HG03135 (cell line): Measurements from ENCODE around the gene HDAC5.
"Not testable (repeated sequence)": the region's sequence is repeated elsewhere in the genome, so short reads cannot be mapped to it uniquely, and the experiment has no call there.

Experiments
- ATAC-seq: cut with Tn5 transposase; IDR thresholded peaks from one replicate; pipeline ENCODE4 v1.9.1; 2021; ENCODE audit warnings: mild to moderate bottlenecking, moderate library complexity; ENCODE audit not compliant: unreplicated experiment

Gene HDAC5

GRCh38 chr17:44071198-44071520, 52.3 kb downstream of the HDAC5 start:
- no peak for ATAC-seq

- ATAC-seq, result peak; percentile 60
Observed at GRCh38 chr17:44070455-44071197, 52.8 kb downstream of the HDAC5 start, which contains the start of gene G6PC3. Gene G6PC3, plus strand, starts transcription at chr17:44070735. Its CDS starts 231 bp downstream, at chr17:44070966.

GRCh38 chr17:44069974-44070454, 53.4 kb downstream of the HDAC5 start:
- ATAC-seq, result no peak

DNA sequence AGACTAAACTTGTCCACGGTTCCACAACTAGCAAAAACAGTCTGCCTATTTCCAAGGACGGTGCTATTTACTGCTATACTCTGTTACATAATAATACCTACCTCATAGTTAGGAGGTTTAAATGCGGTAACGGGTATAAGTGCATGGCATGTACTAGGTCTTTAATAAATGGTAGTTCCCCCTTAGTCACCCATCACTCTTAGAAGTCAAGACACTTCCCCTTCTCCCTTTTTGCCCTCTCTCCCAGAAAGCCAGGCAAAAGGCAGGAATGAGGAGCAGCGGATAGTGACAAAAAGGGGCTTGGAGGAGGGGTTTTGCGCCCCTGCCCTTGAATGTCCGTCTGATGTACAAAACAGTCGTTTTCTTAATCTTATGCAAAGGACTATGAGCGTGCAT, 55.9 kb downstream of the HDAC5 start:
- ATAC-seq, result no peak

- ATAC-seq, result peak; percentile 67
Observed at GRCh38 chr17:44066204-44066930, 57.1 kb downstream of the HDAC5 start, which contains the start of gene LSM12. Gene LSM12, minus strand, starts transcription at chr17:44066671. Its CDS starts 84 bp downstream, at chr17:44066587.

- no peak for ATAC-seq
Observed at GRCh38 chr17:44065668-44066203, 57.7 kb downstream of the HDAC5 start.

DNA sequence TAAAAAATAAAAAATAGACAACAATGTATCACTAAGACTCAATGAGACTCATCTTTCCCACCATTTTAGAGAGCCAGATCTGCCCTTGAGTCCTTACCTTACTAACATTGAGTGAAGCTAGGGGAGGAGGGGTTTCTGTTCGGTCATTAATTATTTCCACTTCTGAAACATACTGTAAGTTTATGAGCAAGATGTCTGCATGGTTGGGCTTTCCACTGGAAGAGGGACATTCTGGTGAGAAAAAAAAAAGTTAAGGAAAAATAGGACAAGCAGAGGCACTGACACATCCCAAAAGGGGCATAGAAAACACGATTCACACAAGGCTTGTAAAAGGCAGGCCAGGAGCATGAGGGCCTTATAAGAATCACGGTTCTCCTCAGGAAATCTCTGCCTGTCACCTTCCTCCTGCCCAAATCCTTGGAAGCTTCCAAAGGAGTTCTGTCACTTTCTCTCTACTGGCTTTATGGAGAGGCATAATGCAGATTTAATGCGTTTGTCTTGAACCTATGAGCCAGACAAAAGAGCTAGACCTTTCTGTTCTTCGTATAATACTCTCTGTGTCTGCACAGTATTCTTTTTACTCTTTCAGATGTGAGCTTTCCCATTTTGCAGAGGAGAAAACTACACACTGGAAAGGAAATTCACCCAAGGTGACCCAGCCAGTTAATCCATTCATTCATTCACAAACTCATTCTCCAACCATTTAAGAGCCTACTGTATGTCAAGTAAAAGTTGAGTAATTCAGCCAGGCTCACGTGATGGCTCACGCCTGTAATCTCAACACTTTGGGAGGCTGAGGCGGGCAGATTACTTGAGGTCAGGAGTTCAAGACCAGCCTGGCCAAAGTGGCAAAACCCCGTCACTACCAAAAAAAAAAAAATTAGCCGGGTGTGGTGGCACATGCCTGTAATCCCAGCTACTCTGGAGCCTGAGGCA, 59.5 kb downstream of the HDAC5 start:
- ATAC-seq, result no peak

DNA sequence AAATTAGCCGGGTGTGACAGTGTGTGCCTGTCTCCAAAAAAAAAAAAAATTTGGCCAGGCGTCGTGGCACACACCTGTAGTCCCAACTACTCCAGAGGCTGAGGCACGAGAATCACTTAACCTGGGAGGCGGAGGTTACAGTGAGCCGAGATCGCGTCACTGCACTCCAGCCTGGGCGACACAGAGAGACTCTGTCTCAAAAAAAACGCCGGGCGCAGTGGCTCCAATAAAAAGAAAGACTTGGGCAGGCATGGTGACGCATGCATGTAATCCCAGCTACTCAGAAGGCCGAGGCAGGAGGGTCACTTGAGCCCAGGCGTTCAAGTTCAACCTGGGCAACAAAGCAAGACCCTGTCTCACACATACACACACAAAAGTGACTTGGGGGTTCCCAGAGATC, 60.6 kb downstream of the HDAC5 start:
- no peak for ATAC-seq

DNA sequence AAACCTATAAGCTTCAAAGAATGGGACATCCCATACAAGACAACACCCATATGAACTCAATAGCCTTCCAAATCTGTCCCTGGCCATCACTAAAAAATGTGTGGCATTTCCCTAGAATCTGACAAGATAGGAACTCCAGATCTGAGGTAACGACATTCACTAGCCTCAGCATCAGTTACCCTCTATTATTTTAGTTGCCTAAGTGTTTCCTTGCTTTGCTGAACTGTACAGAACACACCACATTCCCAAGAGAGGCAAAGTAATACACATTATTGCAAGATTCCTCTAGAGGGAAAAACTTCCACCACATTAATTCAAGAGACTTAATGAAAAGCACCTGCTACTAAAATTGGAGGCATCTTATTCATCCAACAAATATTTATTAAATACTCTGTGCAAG, 62.0 kb downstream of the HDAC5 start:
- no peak for ATAC-seq

GRCh38 chr17:44059101-44059892, 64.1 kb downstream of the HDAC5 start:
- ATAC-seq, result no peak

DNA sequence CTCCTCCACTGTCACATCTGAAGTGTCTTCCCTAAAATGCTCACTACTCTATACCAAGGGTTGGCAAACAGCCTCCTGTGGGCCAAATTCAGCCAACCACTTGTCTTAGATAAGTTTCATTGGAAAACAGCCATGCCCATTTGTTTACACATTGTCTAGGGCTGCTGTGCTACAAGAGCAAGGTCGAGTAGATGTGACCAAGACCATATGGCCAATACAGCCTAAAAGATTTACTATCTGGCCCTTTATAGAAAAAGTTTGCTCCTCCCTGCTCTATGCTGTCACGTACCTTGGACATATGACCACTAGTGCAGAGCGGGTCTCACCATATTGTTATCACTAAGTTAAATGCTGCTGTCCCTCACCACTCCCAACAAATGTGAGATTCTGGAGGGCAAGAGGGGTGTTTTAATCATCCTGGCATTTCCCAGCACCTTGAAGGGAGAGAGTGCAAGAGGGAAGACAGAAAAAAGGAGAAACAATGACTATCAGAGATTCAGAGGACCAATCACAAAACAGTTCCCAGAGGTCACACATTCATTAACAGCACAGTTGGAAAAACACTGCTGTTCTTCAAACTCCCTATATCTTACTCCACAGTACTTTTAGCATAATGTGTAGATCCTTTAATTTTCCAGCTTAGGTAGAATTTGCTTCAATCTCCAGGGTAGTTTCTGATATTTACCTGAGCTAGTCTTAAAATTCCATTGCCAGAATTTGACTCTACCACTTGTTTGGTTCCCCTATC, 70.1 kb downstream of the HDAC5 start:
- ATAC-seq, result no peak

DNA sequence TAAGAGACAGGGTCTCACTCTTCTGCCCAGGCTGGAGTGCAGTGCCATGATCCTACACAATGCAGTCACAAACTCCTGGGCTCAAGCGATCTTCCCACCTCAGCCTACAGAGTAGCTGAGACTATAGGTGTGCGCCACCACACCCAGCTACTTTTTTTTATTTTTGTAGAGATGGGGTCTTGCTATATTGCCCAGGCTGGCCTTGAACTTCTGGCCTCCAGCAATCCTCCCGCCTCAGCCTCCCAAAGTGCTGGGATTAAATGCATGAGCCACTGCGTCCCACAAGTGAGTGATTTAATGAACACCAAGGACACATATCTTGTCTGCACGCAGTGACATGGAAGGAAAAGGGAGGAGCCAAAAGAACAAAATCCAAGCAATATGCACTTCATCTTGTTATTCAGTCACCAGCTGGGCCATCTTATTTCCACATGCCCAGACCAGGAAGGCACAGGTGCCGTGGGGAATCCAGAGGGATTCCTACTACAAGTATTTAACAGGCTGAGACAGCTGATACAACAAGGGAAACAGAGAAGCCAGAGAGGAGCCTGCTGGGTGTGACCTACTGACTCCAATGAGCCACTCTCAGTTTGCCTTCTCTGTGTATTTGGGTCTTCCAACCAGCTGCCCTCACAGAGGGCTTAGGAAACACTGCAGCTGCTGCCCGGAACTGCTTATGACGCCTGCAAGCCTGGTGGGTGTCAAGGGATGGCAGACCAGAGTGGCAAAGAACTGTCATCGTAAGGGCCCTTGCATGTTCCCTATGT, 74.0 kb downstream of the HDAC5 start:
- ATAC-seq, result no peak

DNA sequence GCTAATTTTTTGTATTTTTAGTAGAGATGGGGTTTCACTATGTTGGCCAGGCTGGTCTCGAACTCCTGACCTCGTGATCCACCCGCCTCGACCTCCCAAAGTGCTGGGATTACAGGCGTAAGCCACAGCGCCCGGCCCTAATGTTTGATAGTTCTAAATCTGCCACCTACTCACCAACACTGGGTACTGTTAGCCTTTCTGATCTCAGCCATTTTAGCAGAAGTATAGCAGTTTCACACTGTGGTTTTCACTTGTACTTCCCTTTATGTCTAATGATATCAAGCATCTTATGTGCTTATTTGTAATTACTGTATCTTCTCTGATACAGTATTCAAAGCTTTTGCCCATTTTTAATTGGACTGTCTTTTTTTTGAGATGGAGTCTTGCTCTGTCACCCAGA, 76.5 kb downstream of the HDAC5 start:
- not testable (repeated sequence) for ATAC-seq

DNA sequence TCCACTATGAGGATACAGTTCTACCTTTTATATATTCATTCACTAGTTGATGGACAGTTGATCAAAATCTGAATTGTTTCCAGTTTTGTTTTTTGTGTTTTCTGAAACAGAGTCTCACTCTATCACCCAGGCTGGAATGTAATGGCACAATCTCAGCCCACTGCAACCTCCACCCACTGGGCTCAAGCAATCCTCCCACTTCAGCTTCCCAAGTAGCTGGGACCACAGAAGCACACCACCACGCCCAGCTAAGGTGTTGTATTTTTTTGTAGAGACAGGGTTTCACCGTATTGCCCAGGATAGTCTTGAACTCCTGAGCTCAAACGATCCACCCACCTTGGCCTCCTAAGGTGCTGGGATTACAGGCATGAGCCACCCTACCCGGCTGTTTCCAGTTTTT, 78.0 kb downstream of the HDAC5 start:
- ATAC-seq, result no peak

- no peak for ATAC-seq
Observed at GRCh38 chr17:44044071-44044470, 79.4 kb downstream of the HDAC5 start.

GRCh38 chr17:44043272-44043696, 80.2 kb downstream of the HDAC5 start:
- no peak for ATAC-seq

DNA sequence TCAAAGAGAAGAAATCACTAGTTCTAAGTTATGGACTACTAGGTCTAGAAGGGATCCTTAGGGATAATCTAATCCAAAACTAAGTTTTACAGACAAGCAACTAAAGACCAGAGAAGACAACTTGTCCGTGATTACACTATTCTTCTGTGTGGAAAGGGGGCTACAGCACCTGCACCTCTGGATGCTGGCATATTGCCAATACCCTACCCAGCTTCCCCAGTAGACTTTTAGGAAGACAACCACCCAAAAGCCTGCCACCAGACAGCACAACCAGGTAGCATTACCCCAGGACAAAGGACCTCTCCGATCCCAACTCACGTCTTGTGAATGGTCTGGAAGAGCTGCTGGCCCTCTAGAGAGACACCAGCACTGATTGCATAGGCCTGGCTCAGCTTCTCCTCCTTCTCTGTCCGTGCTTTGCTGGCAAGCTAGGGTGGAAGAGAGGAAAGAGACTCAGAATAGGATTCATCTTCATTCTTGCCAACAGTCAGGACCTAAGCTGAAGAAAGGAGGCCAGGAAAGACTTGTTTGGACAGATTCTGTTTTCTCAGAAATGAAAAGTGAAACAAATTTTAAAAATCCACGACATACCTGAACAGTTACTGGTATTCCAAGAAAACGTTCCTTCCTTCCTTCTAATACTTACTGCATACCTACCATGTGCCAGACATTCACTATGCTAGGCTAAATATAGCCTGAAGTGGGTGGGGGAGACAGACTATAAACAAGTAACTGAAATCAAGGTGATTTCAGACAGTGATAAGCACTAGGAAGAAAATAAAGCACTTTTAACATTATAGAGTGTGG, 83.4 kb downstream of the HDAC5 start:
- ATAC-seq, result no peak

GRCh38 chr17:44038604-44039011, 84.8 kb downstream of the HDAC5 start:
- ATAC-seq, result no peak
